Fibroblast of the aortic adventitia (primary cell): ENCODE results near the gene USP20. TPM values are rescaled to one million over a fixed set of nuclear protein-coding genes. Genes with fewer than 3 reads are reported as not detected.

Experiments
- DNase-seq: peaks from one replicate; pipeline ENCODE4 v3.0.0-alpha.2; 2010; ENCODE audit warnings: low read depth
- H3K4me3 ChIP-seq: 2 replicates; pipeline ENCODE4 v1.5.1; 2011; ENCODE audit warnings: low read depth, mild to moderate bottlenecking, control low read depth, low read length, moderate library complexity
- total RNA-seq: library from RNA; depleted of rRNA; stranded (reverse); fragments of >200 nt; gene quantifications from 2 replicates; pipeline ENCODE4 v1.2.3, GENCODE V29; 2012; ENCODE audit warnings: low replicate concordance
- TF ChIP-seq, protein P1 (sequence below): IDR thresholded peaks from 2 replicates; pipeline ENCODE4 v1.5.1; 2011; ENCODE audit warnings: mild to moderate bottlenecking, low read length, control low read depth, inconsistent platforms; ENCODE audit not compliant: insufficient read depth

The USP20 gene
- total RNA-seq, 1 donor: 7.5 TPM

DNA sequence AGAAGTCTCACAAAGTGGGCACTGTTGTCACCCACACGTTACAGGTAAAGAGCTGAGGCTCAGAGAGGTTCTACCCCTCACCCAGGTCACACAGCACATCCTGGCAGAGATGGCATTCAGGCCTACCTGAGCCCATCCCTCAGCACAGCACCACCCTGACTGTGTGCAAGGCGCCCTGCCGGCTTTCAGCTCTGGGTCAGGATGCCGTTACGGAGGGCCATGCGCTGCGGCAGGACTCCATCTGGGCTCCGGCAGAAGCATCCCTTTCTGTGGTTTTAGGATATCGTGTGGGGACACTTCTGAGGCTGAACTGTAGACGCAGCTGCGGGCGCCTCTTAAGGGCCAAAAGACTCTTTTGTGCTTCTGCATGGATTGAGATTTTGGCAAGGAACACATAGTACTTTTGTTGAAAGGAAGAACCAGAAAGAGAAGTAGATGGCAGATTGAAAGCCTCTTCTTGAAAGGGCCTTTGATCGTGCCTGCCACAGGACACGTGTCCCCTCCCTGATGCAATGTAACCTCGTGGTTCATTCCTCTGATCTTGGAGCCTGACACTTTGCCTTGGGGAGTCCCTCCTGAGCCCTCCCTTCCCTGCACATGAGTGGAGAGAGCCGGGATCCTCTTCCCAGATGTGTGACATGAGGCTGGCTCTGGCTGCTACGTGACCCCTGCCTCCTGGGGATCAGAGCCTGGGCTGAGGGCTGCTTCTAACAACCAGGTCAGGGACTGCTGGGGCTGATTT, 31.3 kb downstream of the USP20 start:
- DNase-seq: no peak
- H3K4me3 ChIP-seq: no peak overlapping the region
- TF ChIP-seq, protein P1, sequence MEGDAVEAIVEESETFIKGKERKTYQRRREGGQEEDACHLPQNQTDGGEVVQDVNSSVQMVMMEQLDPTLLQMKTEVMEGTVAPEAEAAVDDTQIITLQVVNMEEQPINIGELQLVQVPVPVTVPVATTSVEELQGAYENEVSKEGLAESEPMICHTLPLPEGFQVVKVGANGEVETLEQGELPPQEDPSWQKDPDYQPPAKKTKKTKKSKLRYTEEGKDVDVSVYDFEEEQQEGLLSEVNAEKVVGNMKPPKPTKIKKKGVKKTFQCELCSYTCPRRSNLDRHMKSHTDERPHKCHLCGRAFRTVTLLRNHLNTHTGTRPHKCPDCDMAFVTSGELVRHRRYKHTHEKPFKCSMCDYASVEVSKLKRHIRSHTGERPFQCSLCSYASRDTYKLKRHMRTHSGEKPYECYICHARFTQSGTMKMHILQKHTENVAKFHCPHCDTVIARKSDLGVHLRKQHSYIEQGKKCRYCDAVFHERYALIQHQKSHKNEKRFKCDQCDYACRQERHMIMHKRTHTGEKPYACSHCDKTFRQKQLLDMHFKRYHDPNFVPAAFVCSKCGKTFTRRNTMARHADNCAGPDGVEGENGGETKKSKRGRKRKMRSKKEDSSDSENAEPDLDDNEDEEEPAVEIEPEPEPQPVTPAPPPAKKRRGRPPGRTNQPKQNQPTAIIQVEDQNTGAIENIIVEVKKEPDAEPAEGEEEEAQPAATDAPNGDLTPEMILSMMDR: no peak

DNA sequence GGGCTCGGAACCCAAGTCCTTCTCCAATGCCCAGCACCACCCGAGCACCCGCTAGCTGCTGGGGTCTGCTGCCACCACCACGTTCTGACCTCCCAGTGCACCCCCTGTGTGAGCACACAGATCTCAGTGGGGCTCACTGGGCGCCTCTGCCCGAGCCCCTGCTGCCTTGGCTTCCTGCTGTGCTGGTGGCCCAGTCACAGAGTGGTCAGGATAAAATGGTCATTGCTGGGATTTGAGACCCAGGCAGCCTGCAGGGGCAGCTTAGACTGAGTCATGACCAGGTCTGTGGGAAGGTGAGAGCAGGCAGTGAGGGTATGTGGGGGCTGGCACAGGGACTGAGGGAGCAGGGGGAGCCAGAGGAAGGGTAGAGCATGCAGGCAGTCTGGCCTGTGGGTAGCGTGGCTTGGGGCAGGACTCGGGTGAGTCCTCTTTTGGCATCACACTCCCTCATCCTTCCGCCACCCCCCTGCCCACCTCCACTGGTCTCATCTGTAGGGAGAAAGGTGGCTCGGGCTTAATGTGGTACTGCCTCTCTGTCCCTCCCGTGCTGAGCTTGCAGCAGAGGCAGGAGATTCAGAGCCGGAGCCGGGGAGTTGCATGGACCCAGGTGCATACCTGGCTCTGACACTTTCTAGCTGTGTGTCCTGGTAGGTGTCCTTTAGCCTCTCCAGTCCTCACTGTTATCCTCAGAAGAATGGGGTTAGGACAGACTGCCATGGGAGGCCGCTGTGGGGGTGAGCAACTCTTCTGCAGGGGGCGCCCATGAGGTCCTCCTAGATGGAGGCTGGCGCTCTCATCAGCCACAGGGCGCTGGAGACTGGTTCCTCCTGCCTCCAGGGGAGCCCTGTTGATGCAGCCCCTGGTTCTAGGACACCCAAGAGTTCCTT, 32.1 kb downstream of the USP20 start:
- TF ChIP-seq, protein P1: no peak
- no peak overlapping the region for H3K4me3 ChIP-seq
- DNase-seq: no peak

DNA sequence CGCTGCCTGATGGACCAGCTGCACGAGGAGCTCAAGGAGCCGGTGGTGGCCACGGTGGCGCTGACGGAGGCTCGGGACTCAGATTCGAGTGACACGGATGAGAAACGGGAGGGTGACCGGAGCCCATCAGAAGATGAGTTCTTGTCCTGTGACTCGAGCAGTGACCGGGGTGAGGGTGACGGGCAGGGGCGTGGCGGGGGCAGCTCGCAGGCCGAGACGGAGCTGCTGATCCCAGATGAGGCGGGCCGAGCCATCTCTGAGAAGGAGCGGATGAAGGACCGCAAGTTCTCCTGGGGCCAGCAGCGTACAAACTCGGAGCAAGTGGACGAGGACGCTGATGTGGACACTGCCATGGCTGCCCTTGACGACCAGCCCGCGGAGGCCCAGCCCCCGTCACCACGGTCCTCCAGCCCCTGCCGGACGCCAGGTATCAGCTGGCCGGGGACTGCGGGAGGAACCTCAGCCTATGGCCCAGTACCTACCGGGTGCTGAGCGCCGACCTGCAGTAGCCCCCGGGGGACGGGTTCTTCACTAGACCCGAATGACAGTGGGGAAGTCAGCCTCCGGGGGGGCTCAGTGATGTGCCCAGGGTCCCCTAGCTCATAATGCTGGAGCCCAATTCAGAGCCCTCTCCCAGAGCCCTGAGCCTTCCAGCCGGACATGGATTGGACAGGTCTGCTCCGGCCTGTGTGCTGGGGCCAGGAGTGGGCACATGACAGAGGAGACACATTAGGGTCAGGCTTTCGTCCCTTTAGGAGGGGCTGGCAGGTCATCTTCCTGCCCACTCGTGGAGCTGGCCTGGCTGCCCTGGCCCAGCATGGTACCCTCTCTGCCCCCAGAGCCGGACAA, 33.0 kb downstream of the USP20 start:
- DNase-seq: no peak
- H3K4me3 ChIP-seq: no peak overlapping the region
- TF ChIP-seq, protein P1: no peak

DNA sequence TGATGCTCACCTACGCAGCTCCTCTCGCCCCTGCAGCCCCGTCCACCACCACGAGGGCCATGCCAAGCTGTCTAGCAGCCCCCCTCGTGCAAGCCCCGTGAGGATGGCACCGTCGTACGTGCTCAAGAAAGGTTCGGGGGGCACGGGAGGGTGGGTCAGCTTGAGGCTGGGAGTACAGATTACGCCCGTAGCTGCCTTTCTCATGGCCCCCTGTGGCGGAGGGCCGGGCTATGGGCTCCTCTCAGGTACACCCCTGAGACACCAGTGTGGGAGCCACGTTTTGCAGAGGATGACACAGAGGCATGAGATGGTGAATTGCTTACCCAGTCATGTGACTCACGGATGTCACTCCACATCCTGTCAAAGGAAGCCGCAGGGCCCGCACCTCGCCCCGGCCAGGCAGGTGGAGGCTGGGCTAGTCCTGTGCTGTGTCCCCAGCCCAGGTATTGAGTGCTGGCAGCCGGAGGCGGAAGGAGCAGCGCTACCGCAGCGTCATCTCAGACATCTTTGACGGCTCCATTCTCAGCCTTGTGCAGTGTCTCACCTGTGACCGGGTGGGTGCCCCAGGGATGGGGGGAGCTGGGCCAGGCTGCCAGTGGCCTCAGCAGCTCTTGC, 33.7 kb downstream of the USP20 start:
- TF ChIP-seq, protein P1: no peak
- DNase-seq: no peak
- no peak overlapping the region for H3K4me3 ChIP-seq

DNA sequence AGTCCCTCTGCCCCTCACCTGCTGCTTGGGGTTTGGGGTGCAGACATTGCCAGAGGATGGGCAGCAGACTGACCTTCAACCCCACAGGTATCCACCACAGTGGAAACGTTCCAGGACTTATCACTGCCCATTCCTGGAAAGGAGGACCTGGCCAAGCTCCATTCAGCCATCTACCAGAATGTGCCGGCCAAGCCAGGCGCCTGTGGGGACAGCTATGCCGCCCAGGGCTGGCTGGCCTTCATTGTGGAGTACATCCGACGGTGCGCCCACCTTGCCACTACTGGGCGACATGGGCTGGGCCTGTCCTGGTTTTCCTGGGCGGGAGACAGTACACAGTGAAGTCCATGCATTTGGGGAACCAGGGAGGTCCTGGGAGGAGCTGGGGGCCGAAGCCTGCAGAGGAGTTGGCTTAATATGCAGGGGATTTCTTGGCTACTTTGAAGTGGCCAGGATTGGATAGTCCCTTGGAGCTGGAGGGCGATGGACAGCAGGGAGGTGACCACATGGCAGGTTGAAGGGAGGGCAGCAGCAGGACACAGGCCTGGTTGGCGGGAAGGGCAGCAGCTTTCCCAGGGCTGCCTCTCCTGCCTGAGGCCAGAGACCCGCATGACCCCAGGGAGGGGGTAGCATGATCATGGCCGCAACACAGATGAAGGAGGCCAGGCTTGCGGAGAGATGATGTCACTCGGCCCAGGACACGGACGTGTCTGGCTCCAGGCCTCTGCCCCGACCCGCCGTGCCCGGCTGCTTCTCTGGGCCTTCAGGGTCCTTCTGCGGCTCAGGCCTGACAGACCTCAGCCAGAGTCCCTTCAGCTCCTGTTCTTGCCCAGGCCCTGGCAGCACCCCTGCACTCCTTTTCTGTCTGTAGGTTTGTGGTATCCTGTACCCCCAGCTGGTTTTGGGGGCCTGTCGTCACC, 34.6 kb downstream of the USP20 start:
- no peak for DNase-seq
- TF ChIP-seq, protein P1: no peak
- H3K4me3 ChIP-seq: no peak overlapping the region
